WTC11 (cell line): ENCODE results near the gene PCSK7.

ENCODE experiments used
- TF ChIP-seq, protein P1 (sequence below): sonication (generic); formaldehyde crosslinking; IDR thresholded peaks from 2 replicates; pipeline ENCODE4 v1.8.1; 2023; ENCODE audit warnings: mild to moderate bottlenecking, missing genetic modification reagents, moderate library complexity
- TF ChIP-seq, protein P2 (sequence below): fragments of 200-600 bp; IDR thresholded peaks from 2 replicates; pipeline ENCODE4 v1.8.0; 2022; ENCODE audit warnings: antibody characterized with exemption
- TF ChIP-seq, protein P3 (sequence below): sonication (generic); formaldehyde crosslinking; IDR thresholded peaks from 2 replicates; pipeline ENCODE4 v1.8.0; 2023; ENCODE audit warnings: mild to moderate bottlenecking, missing genetic modification reagents

GRCh38 chr11:117220568-117220967, 11.3 kb downstream of the PCSK7 start:
- TF ChIP-seq, protein P1, sequence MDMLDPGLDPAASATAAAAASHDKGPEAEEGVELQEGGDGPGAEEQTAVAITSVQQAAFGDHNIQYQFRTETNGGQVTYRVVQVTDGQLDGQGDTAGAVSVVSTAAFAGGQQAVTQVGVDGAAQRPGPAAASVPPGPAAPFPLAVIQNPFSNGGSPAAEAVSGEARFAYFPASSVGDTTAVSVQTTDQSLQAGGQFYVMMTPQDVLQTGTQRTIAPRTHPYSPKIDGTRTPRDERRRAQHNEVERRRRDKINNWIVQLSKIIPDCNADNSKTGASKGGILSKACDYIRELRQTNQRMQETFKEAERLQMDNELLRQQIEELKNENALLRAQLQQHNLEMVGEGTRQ (CRISPR knock-in tag): no peak
- TF ChIP-seq, protein P2, sequence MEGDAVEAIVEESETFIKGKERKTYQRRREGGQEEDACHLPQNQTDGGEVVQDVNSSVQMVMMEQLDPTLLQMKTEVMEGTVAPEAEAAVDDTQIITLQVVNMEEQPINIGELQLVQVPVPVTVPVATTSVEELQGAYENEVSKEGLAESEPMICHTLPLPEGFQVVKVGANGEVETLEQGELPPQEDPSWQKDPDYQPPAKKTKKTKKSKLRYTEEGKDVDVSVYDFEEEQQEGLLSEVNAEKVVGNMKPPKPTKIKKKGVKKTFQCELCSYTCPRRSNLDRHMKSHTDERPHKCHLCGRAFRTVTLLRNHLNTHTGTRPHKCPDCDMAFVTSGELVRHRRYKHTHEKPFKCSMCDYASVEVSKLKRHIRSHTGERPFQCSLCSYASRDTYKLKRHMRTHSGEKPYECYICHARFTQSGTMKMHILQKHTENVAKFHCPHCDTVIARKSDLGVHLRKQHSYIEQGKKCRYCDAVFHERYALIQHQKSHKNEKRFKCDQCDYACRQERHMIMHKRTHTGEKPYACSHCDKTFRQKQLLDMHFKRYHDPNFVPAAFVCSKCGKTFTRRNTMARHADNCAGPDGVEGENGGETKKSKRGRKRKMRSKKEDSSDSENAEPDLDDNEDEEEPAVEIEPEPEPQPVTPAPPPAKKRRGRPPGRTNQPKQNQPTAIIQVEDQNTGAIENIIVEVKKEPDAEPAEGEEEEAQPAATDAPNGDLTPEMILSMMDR: no peak
- TF ChIP-seq, protein P3, sequence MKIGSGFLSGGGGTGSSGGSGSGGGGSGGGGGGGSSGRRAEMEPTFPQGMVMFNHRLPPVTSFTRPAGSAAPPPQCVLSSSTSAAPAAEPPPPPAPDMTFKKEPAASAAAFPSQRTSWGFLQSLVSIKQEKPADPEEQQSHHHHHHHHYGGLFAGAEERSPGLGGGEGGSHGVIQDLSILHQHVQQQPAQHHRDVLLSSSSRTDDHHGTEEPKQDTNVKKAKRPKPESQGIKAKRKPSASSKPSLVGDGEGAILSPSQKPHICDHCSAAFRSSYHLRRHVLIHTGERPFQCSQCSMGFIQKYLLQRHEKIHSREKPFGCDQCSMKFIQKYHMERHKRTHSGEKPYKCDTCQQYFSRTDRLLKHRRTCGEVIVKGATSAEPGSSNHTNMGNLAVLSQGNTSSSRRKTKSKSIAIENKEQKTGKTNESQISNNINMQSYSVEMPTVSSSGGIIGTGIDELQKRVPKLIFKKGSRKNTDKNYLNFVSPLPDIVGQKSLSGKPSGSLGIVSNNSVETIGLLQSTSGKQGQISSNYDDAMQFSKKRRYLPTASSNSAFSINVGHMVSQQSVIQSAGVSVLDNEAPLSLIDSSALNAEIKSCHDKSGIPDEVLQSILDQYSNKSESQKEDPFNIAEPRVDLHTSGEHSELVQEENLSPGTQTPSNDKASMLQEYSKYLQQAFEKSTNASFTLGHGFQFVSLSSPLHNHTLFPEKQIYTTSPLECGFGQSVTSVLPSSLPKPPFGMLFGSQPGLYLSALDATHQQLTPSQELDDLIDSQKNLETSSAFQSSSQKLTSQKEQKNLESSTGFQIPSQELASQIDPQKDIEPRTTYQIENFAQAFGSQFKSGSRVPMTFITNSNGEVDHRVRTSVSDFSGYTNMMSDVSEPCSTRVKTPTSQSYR (CRISPR knock-in tag): no peak
